GM23338 (cell line): Measurements from ENCODE around the gene GPR39. TPM values are rescaled to one million over a fixed set of nuclear protein-coding genes. Genes with fewer than 3 reads are reported as not detected.

Experiments used
- ATAC-seq: fragments of 200-7000 bp; cut with Tn5 transposase; 3 replicates; pipeline ENCODE4 v1.9.1; 2020
- DNase-seq: peaks from one replicate; pipeline ENCODE4 v3.0.0-alpha.2; 2015; ENCODE audit warnings: low spot score
- H2AFZ ChIP-seq: fragments of 200-600 bp; sonication (generic); 2 replicates; pipeline ENCODE4 v1.8.0; 2016; ENCODE audit warnings: antibody characterized with exemption, mild to moderate bottlenecking, moderate library complexity
- H3F3A ChIP-seq: fragments of 200-600 bp; sonication (generic); replicated peaks from 2 replicates; pipeline ENCODE4 v1.8.0; 2017; ENCODE audit warnings: antibody characterized with exemption, mixed run types, low read depth
- H3K27ac ChIP-seq: fragments of 200-600 bp; sonication (generic); 2 replicates; pipeline ENCODE4 v1.6.1; 2016; ENCODE audit warnings: low read depth
- H3K27me3 ChIP-seq: fragments of 200-600 bp; sonication (generic); 2 replicates; pipeline ENCODE4 v1.8.0; 2016; ENCODE audit warnings: mild to moderate bottlenecking, mixed run types, moderate library complexity; ENCODE audit not compliant: insufficient read depth
- H3K36me3 ChIP-seq: fragments of 200-600 bp; sonication (generic); 2 replicates; pipeline ENCODE4 v1.8.0; 2016; ENCODE audit warnings: mild to moderate bottlenecking; ENCODE audit not compliant: insufficient read depth
- H3K4me1 ChIP-seq: fragments of 200-600 bp; sonication (generic); 2 replicates; pipeline ENCODE4 v1.8.0; 2016; ENCODE audit warnings: mild to moderate bottlenecking, moderate library complexity; ENCODE audit not compliant: insufficient read depth
- H3K4me2 ChIP-seq: fragments of 200-600 bp; sonication (generic); 2 replicates; pipeline ENCODE4 v1.7.1; 2017; ENCODE audit warnings: mixed run types
- H3K4me3 ChIP-seq: fragments of 200-600 bp; sonication (generic); 2 replicates; pipeline ENCODE4 v1.6.1; 2016; ENCODE audit warnings: mixed run types
- H3K79me2 ChIP-seq: fragments of 200-600 bp; sonication (generic); replicated peaks from 2 replicates; pipeline ENCODE4 v1.8.0; 2017; ENCODE audit warnings: mild to moderate bottlenecking; ENCODE audit not compliant: insufficient read depth
- H3K9me2 ChIP-seq: fragments of 200-600 bp; sonication (generic); 2 replicates; pipeline ENCODE4 v1.8.0; 2017; ENCODE audit not compliant: insufficient read depth
- H4K20me1 ChIP-seq: fragments of 200-600 bp; sonication (generic); replicated peaks from 2 replicates; pipeline ENCODE4 v1.8.0; 2017; ENCODE audit warnings: mild to moderate bottlenecking; ENCODE audit not compliant: insufficient read depth
- H3K27ac Mint-ChIP-seq: 2 replicates; pipeline ENCODE4 v1.8.0; 2020; ENCODE audit warnings: inconsistent platforms, mild to moderate bottlenecking, moderate library complexity, mixed read lengths
- H3K27me3 Mint-ChIP-seq: 3 replicates; pipeline ENCODE4 v1.8.0; 2022; ENCODE audit warnings: low read depth, mild to moderate bottlenecking, moderate library complexity, mixed read lengths, inconsistent platforms; ENCODE audit not compliant: insufficient read depth, poor library complexity
- H3K36me3 Mint-ChIP-seq: 3 replicates; pipeline ENCODE4 v1.8.0; 2021; ENCODE audit warnings: low read depth, mild to moderate bottlenecking, inconsistent platforms, moderate library complexity, mixed read lengths
- H3K4me1 Mint-ChIP-seq: 3 replicates; pipeline ENCODE4 v1.8.0; 2020; ENCODE audit warnings: mild to moderate bottlenecking, inconsistent platforms, mixed read lengths
- H3K4me3 Mint-ChIP-seq: 3 replicates; pipeline ENCODE4 v1.8.0; 2021; ENCODE audit warnings: moderate library complexity, mild to moderate bottlenecking, inconsistent platforms, mixed read lengths
- H3K9me3 Mint-ChIP-seq: 3 replicates; pipeline ENCODE4 v1.8.0; 2020; ENCODE audit warnings: moderate library complexity, mild to moderate bottlenecking, inconsistent platforms, mixed read lengths
- CREB1 ChIP-seq: fragments of 250-450 bp; sonication (Bioruptor Pico); IDR thresholded peaks from 2 replicates; pipeline ENCODE4 v1.5.0; 2020; ENCODE audit warnings: low read depth, mild to moderate bottlenecking, moderate library complexity
- EZH2 ChIP-seq: fragments of 200-600 bp; sonication (generic); IDR thresholded peaks from one replicate; pipeline ENCODE4 v1.8.0; 2017; ENCODE audit warnings: antibody characterized with exemption, mild to moderate bottlenecking, low read depth; ENCODE audit not compliant: unreplicated experiment
- JUNB ChIP-seq: IDR thresholded peaks from one replicate; pipeline ENCODE4 v1.6.1; 2016; ENCODE audit warnings: antibody characterized with exemption; ENCODE audit not compliant: unreplicated experiment
- NANOG ChIP-seq: IDR thresholded peaks from 2 replicates; pipeline ENCODE4 v1.6.1; 2016; ENCODE audit warnings: antibody characterized with exemption, borderline replicate concordance
- POLR2AphosphoS5 ChIP-seq: IDR thresholded peaks from 2 replicates; pipeline ENCODE4 v1.6.1; 2016; ENCODE audit warnings: antibody characterized with exemption, low read depth
- STAT1 ChIP-seq: IDR thresholded peaks from one replicate; pipeline ENCODE4 v1.6.1; 2016; ENCODE audit warnings: antibody characterized with exemption; ENCODE audit not compliant: unreplicated experiment
- ZNF114 ChIP-seq: fragments of 250-450 bp; sonication (Bioruptor Pico); IDR thresholded peaks from 2 replicates; pipeline ENCODE4 v1.5.0; 2020; ENCODE audit warnings: mild to moderate bottlenecking, moderate library complexity
- ZNF331 ChIP-seq: fragments of 250-450 bp; sonication (Bioruptor Pico); IDR thresholded peaks from 2 replicates; pipeline ENCODE4 v1.5.0; 2020; ENCODE audit warnings: low read depth, mild to moderate bottlenecking, moderate library complexity
- polyA plus RNA-seq: library from polyadenylated mRNA; unstranded; fragments of >200 nt; fragmentation: Nextera tagmentation; extraction: Ambion mirVana; gene quantifications from 2 replicates; pipeline ENCODE4 v1.2.1, GENCODE V29; 2016
- total RNA-seq: library from RNA; depleted of rRNA; stranded (reverse); fragments of >200 nt; shearing (Covaris generic); gene quantifications from 2 replicates; pipeline ENCODE4 v1.2.3, GENCODE V29; 2014
- TF ChIP-seq, protein P1 (sequence below), 2 experiments: fragments of 200-600 bp in 1 of 2; sonication (generic) in 1 of 2; conservative IDR thresholded peaks; 2 replicates each; pipeline versions ENCODE4 v1.5.1 to v1.6.1; 2016 to 2017; ENCODE audit warnings: antibody characterized with exemption in 2 of 2, low read depth in 2 of 2, mild to moderate bottlenecking in 2 of 2, moderate library complexity in 1 of 2
- TF ChIP-seq, protein P2 (sequence below): IDR thresholded peaks from one replicate; pipeline ENCODE4 v1.6.1; 2018; ENCODE audit warnings: antibody characterized with exemption; ENCODE audit not compliant: unreplicated experiment
- TF ChIP-seq, protein P3 (sequence below): fragments of 250-450 bp; sonication (Bioruptor Pico); IDR thresholded peaks from 2 replicates; pipeline ENCODE4 v1.5.0; 2020; ENCODE audit warnings: mild to moderate bottlenecking, moderate library complexity

The GPR39 gene
- total and polyA plus RNA-seq, 2 experiments from 2014 or later: 0.55 to 1.9 TPM

GRCh38 chr2:132559326-132559725 lies 142.7 kb downstream of the GPR39 start:
- ATAC-seq (no peak), DNase-seq (no peak)
- no peaks in the 10 kb centered on the region for H3K36me3 Mint-ChIP-seq
- no peaks in the 10 kb centered on the region for H3K79me2 ChIP-seq
- H3F3A ChIP-seq: no peaks in the 10 kb centered on the region
- peaks cover 7% of the 10 kb centered on the region; the same call in 2 of the 3 replicates for H3K4me1 Mint-ChIP-seq
- TF ChIP-seq POLR2AphosphoS5: no peak
- TF ChIP-seq, protein P1, sequence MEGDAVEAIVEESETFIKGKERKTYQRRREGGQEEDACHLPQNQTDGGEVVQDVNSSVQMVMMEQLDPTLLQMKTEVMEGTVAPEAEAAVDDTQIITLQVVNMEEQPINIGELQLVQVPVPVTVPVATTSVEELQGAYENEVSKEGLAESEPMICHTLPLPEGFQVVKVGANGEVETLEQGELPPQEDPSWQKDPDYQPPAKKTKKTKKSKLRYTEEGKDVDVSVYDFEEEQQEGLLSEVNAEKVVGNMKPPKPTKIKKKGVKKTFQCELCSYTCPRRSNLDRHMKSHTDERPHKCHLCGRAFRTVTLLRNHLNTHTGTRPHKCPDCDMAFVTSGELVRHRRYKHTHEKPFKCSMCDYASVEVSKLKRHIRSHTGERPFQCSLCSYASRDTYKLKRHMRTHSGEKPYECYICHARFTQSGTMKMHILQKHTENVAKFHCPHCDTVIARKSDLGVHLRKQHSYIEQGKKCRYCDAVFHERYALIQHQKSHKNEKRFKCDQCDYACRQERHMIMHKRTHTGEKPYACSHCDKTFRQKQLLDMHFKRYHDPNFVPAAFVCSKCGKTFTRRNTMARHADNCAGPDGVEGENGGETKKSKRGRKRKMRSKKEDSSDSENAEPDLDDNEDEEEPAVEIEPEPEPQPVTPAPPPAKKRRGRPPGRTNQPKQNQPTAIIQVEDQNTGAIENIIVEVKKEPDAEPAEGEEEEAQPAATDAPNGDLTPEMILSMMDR (conservative IDR thresholded peaks at IDR 0.05; ENCODE audit: low read depth in 2 of 2): no peak
- no peak for TF ChIP-seq ZNF331 (CRISPR knock-in tag)
- TF ChIP-seq, protein P2, sequence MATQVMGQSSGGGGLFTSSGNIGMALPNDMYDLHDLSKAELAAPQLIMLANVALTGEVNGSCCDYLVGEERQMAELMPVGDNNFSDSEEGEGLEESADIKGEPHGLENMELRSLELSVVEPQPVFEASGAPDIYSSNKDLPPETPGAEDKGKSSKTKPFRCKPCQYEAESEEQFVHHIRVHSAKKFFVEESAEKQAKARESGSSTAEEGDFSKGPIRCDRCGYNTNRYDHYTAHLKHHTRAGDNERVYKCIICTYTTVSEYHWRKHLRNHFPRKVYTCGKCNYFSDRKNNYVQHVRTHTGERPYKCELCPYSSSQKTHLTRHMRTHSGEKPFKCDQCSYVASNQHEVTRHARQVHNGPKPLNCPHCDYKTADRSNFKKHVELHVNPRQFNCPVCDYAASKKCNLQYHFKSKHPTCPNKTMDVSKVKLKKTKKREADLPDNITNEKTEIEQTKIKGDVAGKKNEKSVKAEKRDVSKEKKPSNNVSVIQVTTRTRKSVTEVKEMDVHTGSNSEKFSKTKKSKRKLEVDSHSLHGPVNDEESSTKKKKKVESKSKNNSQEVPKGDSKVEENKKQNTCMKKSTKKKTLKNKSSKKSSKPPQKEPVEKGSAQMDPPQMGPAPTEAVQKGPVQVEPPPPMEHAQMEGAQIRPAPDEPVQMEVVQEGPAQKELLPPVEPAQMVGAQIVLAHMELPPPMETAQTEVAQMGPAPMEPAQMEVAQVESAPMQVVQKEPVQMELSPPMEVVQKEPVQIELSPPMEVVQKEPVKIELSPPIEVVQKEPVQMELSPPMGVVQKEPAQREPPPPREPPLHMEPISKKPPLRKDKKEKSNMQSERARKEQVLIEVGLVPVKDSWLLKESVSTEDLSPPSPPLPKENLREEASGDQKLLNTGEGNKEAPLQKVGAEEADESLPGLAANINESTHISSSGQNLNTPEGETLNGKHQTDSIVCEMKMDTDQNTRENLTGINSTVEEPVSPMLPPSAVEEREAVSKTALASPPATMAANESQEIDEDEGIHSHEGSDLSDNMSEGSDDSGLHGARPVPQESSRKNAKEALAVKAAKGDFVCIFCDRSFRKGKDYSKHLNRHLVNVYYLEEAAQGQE: no peak
- H3K27ac Mint-ChIP-seq: no peak overlapping the region
- H3K4me1 ChIP-seq: no peaks in the 10 kb centered on the region
- no peaks in the 10 kb centered on the region; the same call in 2 of the 3 replicates for H3K9me3 Mint-ChIP-seq
- no peak overlapping the region for H3K4me3 Mint-ChIP-seq
- H3K9me2 ChIP-seq: no peaks in the 10 kb centered on the region
- no peaks in the 10 kb centered on the region for H3K27me3 ChIP-seq
- H3K4me2 ChIP-seq: no peak overlapping the region
- no peak overlapping the region for H3K27ac ChIP-seq
- no peaks in the 10 kb centered on the region for H3K36me3 ChIP-seq
- no peaks in the 10 kb centered on the region for H4K20me1 ChIP-seq
- no peak overlapping the region for H3K4me3 ChIP-seq
- no peak overlapping the region for H2AFZ ChIP-seq
- no peaks in the 10 kb centered on the region for H3K27me3 Mint-ChIP-seq

DNA sequence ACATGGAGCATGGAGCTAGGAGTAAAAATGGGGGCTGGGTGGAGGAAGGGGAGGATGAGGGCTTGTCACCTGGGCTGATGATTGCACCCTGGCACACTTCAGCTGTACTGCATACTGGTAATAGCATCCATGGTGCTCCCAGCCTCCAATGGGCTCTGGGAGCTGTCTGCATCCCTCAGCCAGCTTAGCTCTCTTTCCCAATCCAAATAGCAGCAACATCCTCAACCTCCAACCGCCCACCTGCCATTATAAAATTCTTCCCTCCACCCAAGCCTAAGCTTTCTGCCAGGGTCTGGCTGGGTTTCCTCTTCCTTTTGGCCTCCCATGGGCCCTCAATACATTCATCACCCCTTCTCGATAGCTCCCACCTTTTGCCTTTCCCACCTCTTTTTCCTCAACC lies 143.3 kb downstream of the GPR39 start:
- no peak overlapping the region for H3K4me3 Mint-ChIP-seq
- no peaks in the 10 kb centered on the region for H3K27me3 ChIP-seq
- no peaks in the 10 kb centered on the region for H3K36me3 ChIP-seq
- H3K4me2 ChIP-seq: no peak overlapping the region
- TF ChIP-seq POLR2AphosphoS5 (no peak), NANOG (no peak), JUNB (no peak), EZH2 (no peak), CREB1 (CRISPR knock-in tag) (no peak), ZNF114 (CRISPR knock-in tag) (no peak), STAT1 (no peak)
- TF ChIP-seq, protein P3, sequence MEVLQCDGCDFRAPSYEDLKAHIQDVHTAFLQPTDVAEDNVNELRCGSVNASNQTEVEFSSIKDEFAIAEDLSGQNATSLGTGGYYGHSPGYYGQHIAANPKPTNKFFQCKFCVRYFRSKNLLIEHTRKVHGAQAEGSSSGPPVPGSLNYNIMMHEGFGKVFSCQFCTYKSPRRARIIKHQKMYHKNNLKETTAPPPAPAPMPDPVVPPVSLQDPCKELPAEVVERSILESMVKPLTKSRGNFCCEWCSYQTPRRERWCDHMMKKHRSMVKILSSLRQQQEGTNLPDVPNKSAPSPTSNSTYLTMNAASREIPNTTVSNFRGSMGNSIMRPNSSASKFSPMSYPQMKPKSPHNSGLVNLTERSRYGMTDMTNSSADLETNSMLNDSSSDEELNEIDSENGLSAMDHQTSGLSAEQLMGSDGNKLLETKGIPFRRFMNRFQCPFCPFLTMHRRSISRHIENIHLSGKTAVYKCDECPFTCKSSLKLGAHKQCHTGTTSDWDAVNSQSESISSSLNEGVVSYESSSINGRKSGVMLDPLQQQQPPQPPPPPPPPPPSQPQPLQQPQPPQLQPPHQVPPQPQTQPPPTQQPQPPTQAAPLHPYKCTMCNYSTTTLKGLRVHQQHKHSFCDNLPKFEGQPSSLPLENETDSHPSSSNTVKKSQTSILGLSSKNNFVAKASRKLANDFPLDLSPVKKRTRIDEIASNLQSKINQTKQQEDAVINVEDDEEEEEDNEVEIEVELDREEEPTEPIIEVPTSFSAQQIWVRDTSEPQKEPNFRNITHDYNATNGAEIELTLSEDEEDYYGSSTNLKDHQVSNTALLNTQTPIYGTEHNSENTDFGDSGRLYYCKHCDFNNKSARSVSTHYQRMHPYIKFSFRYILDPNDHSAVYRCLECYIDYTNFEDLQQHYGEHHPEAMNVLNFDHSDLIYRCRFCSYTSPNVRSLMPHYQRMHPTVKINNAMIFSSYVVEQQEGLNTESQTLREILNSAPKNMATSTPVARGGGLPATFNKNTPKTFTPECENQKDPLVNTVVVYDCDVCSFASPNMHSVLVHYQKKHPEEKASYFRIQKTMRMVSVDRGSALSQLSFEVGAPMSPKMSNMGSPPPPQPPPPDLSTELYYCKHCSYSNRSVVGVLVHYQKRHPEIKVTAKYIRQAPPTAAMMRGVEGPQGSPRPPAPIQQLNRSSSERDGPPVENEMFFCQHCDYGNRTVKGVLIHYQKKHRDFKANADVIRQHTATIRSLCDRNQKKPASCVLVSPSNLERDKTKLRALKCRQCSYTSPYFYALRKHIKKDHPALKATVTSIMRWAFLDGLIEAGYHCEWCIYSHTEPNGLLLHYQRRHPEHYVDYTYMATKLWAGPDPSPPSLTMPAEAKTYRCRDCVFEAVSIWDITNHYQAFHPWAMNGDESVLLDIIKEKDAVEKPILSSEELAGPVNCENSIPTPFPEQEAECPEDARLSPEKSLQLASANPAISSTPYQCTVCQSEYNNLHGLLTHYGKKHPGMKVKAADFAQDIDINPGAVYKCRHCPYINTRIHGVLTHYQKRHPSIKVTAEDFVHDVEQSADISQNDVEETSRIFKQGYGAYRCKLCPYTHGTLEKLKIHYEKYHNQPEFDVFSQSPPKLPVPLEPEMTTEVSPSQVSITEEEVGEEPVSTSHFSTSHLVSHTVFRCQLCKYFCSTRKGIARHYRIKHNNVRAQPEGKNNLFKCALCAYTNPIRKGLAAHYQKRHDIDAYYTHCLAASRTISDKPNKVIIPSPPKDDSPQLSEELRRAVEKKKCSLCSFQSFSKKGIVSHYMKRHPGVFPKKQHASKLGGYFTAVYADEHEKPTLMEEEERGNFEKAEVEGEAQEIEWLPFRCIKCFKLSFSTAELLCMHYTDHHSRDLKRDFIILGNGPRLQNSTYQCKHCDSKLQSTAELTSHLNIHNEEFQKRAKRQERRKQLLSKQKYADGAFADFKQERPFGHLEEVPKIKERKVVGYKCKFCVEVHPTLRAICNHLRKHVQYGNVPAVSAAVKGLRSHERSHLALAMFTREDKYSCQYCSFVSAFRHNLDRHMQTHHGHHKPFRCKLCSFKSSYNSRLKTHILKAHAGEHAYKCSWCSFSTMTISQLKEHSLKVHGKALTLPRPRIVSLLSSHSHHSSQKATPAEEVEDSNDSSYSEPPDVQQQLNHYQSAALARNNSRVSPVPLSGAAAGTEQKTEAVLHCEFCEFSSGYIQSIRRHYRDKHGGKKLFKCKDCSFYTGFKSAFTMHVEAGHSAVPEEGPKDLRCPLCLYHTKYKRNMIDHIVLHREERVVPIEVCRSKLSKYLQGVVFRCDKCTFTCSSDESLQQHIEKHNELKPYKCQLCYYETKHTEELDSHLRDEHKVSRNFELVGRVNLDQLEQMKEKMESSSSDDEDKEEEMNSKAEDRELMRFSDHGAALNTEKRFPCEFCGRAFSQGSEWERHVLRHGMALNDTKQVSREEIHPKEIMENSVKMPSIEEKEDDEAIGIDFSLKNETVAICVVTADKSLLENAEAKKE (CRISPR knock-in tag): no peak
- H3K27me3 Mint-ChIP-seq: no peaks in the 10 kb centered on the region
- H3K9me3 Mint-ChIP-seq: no peaks in the 10 kb centered on the region; the same call in 2 of the 3 replicates
- no peaks in the 10 kb centered on the region for H3K79me2 ChIP-seq
- H3K27ac ChIP-seq: no peak overlapping the region
- no peaks in the 10 kb centered on the region for H4K20me1 ChIP-seq
- no peak overlapping the region for H2AFZ ChIP-seq
- no peak overlapping the region for H3K27ac Mint-ChIP-seq
- no peak overlapping the region for H3K4me3 ChIP-seq
- H3K9me2 ChIP-seq: no peaks in the 10 kb centered on the region
- no peak for ATAC-seq
- peaks cover 7% of the 10 kb centered on the region; the same call in 2 of the 3 replicates for H3K4me1 Mint-ChIP-seq
- no peaks in the 10 kb centered on the region for H3K36me3 Mint-ChIP-seq
- no peaks in the 10 kb centered on the region for H3F3A ChIP-seq
- DNase-seq: no peak
- H3K4me1 ChIP-seq: no peaks in the 10 kb centered on the region
